IMR-90 (cell line): ENCODE measurements around the gene CYYR1. TPM values are rescaled to one million over a fixed set of nuclear protein-coding genes. Genes with fewer than 3 reads are reported as not detected.

Experiments used
- ATAC-seq: fragments of 200-7000 bp; cut with Tn5 transposase; 2 replicates; pipeline ENCODE4 v1.9.1; 2020; ENCODE audit warnings: low read depth, mild to moderate bottlenecking, moderate library complexity
- BruUV-seq: library from RNA; stranded (reverse); fragments of 400-500 nt; replicated peaks from 2 replicates; lab custom pipeline; 2021; lab: Mats Ljungman, UMichigan
- CTCF ChIA-PET: fragments of 300-600 bp; formaldehyde crosslinking; extraction: SDS; loops from one replicate; lab custom pipeline; 2021; ENCODE audit warnings: antibody characterized with exemption; lab: Yijun Ruan, JAX
- POLR2A ChIA-PET: fragments of 300-600 bp; sonication (Branson Sonifier 250); formaldehyde crosslinking; loops from one replicate; lab custom pipeline; 2022; ENCODE audit warnings: antibody characterized with exemption; ENCODE audit not compliant: unreplicated experiment; lab: Charles Lee
- DNase-seq: peaks from one replicate; pipeline ENCODE4 v3.0.0; 2013
- H2AFZ ChIP-seq: replicated peaks from 2 replicates; pipeline ENCODE3; 2013; ENCODE audit warnings: low read length, mild to moderate bottlenecking; ENCODE audit not compliant: poor library complexity
- H2AK5ac ChIP-seq: 2 replicates; pipeline ENCODE4 v1.6.1; 2013; ENCODE audit warnings: low read depth, low read length, inconsistent platforms
- H2AK9ac ChIP-seq: replicated peaks from 2 replicates; pipeline ENCODE3; 2013; ENCODE audit warnings: mild to moderate bottlenecking, low read depth, low read length, moderate library complexity; ENCODE audit not compliant: poor library complexity
- H2BK120ac ChIP-seq: 2 replicates; pipeline ENCODE4 v1.6.1; 2013; ENCODE audit warnings: low read depth, low read length, inconsistent platforms
- H2BK15ac ChIP-seq: 3 replicates; pipeline ENCODE4 v1.6.1; 2013; ENCODE audit warnings: low read depth, low read length, inconsistent platforms
- H2BK20ac ChIP-seq: 2 replicates; pipeline ENCODE4 v1.6.1; 2013; ENCODE audit warnings: low read depth, mild to moderate bottlenecking, inconsistent platforms, low read length, moderate library complexity
- H2BK5ac ChIP-seq: 2 replicates; pipeline ENCODE4 v1.6.1; 2013; ENCODE audit warnings: mild to moderate bottlenecking, low read depth, low read length, inconsistent platforms; ENCODE audit not compliant: poor library complexity, severe bottlenecking
- H3K14ac ChIP-seq: replicated peaks from 2 replicates; pipeline ENCODE4 v1.6.1; 2013; ENCODE audit warnings: low read depth, low read length, inconsistent platforms
- H3K18ac ChIP-seq: 2 replicates; pipeline ENCODE4 v1.6.1; 2013; ENCODE audit warnings: low read depth, low read length, control low read depth
- H3K23ac ChIP-seq: 2 replicates; pipeline ENCODE4 v1.6.1; 2013; ENCODE audit warnings: low read depth, low read length, inconsistent platforms
- H3K27ac ChIP-seq: 2 replicates; pipeline ENCODE4 v1.5.1; 2013; ENCODE audit warnings: mild to moderate bottlenecking, control low read depth, low read length; ENCODE audit not compliant: insufficient read depth
- H3K27me3 ChIP-seq: 2 replicates; pipeline ENCODE4 v1.6.1; 2013; ENCODE audit warnings: low read length; ENCODE audit not compliant: control insufficient read depth, insufficient read depth
- H3K36me3 ChIP-seq: 2 replicates; pipeline ENCODE4 v1.6.1; 2013; ENCODE audit warnings: low read length, mixed read lengths; ENCODE audit not compliant: control insufficient read depth, insufficient read depth
- H3K4ac ChIP-seq: 2 replicates; pipeline ENCODE4 v1.6.1; 2013; ENCODE audit warnings: low read depth, low read length, inconsistent platforms
- H3K4me1 ChIP-seq: 2 replicates; pipeline ENCODE4 v1.6.1; 2013; ENCODE audit warnings: low read length, mixed read lengths; ENCODE audit not compliant: control insufficient read depth, insufficient read depth
- H3K4me2 ChIP-seq: 2 replicates; pipeline ENCODE4 v1.6.1; 2013; ENCODE audit warnings: low read depth, mild to moderate bottlenecking, control low read depth, low read length, moderate library complexity
- H3K4me3 ChIP-seq: 2 replicates; pipeline ENCODE4 v1.5.1; 2013; ENCODE audit warnings: low read depth, mild to moderate bottlenecking, control low read depth, low read length, moderate library complexity; ENCODE audit not compliant: insufficient read depth
- H3K56ac ChIP-seq: 2 replicates; pipeline ENCODE4 v1.6.1; 2013; ENCODE audit warnings: low read length, inconsistent platforms; ENCODE audit not compliant: insufficient read depth; ENCODE audit errors: extremely low read depth
- H3K79me1 ChIP-seq, 2 experiments: 2 replicates each; pipeline ENCODE4 v1.6.1; 2013; ENCODE audit warnings: low read length in 2 of 2, inconsistent platforms in 1 of 2, low read depth in 1 of 2
- H3K9ac ChIP-seq: 2 replicates; pipeline ENCODE4 v1.6.1; 2013; ENCODE audit warnings: low read depth, low read length, control low read depth
- H3K9me1 ChIP-seq: 2 replicates; pipeline ENCODE4 v1.6.1; 2013; ENCODE audit warnings: low read length, inconsistent platforms; ENCODE audit not compliant: insufficient read depth
- H3K9me3 ChIP-seq: 2 replicates; pipeline ENCODE4 v1.6.1; 2013; ENCODE audit warnings: low read length; ENCODE audit not compliant: control insufficient read depth, insufficient read depth
- H4K20me1 ChIP-seq: 2 replicates; pipeline ENCODE4 v1.6.1; 2013; ENCODE audit warnings: low read length, inconsistent platforms; ENCODE audit not compliant: insufficient read depth
- H4K5ac ChIP-seq: 2 replicates; pipeline ENCODE4 v1.6.1; 2013; ENCODE audit warnings: mild to moderate bottlenecking, low read depth, low read length, control low read depth
- H4K8ac ChIP-seq, 2 experiments: 2 replicates each; pipeline ENCODE4 v1.6.1; 2013; ENCODE audit warnings: low read depth in 2 of 2, low read length in 2 of 2, control low read depth in 1 of 2, inconsistent platforms in 1 of 2
- H4K91ac ChIP-seq: 2 replicates; pipeline ENCODE4 v1.6.1; 2013; ENCODE audit warnings: low read depth, low read length, inconsistent platforms; ENCODE audit not compliant: insufficient read depth
- BHLHE40 ChIP-seq: fragments of 150-350 bp; IDR thresholded peaks from 2 replicates; pipeline ENCODE4 v1.6.1; 2016; ENCODE audit warnings: mild to moderate bottlenecking, low read depth, low read length
- CEBPB ChIP-seq: IDR thresholded peaks from 2 replicates; pipeline ENCODE4 v1.6.1; 2012; ENCODE audit warnings: low read depth, low read length, improper control_type of control experiment
- CHD1 ChIP-seq: IDR thresholded peaks from 2 replicates; pipeline ENCODE4 v1.6.1; 2012; ENCODE audit warnings: low read depth, low read length, improper control_type of control experiment
- CTCF ChIP-seq: conservative IDR thresholded peaks from 2 replicates; pipeline ENCODE4 v1.5.1; 2012; ENCODE audit warnings: mild to moderate bottlenecking, low read depth, low read length, improper control_type of control experiment
- ELK1 ChIP-seq: fragments of 150-350 bp; IDR thresholded peaks from 2 replicates; pipeline ENCODE4 v1.6.1; 2016; ENCODE audit warnings: low read depth, mild to moderate bottlenecking, low read length, moderate library complexity, borderline replicate concordance
- FOS ChIP-seq: fragments of 150-350 bp; IDR thresholded peaks from 2 replicates; pipeline ENCODE4 v1.6.1; 2016; ENCODE audit warnings: low read depth, low read length
- MAFK ChIP-seq: IDR thresholded peaks from 2 replicates; pipeline ENCODE4 v1.6.1; 2012; ENCODE audit warnings: low read depth, low read length, improper control_type of control experiment
- NFE2L2 ChIP-seq: fragments of 150-350 bp; IDR thresholded peaks from 2 replicates; pipeline ENCODE4 v1.6.1; 2016; ENCODE audit warnings: low read depth, mild to moderate bottlenecking, low read length
- POLR2A ChIP-seq: IDR thresholded peaks from 2 replicates; pipeline ENCODE4 v1.6.1; 2012; ENCODE audit warnings: mild to moderate bottlenecking, low read depth, low read length
- RAD21 ChIP-seq: IDR thresholded peaks from 2 replicates; pipeline ENCODE4 v1.6.1; 2012; ENCODE audit warnings: low read length, improper control_type of control experiment
- RCOR1 ChIP-seq: IDR thresholded peaks from 2 replicates; pipeline ENCODE4 v1.6.1; 2012; ENCODE audit warnings: mild to moderate bottlenecking, low read length, improper control_type of control experiment; ENCODE audit not compliant: insufficient replicate concordance
- SMC3 ChIP-seq: fragments of 150-350 bp; IDR thresholded peaks from 2 replicates; pipeline ENCODE4 v1.6.1; 2016; ENCODE audit warnings: low read depth, mild to moderate bottlenecking, antibody characterized with exemption, low read length, moderate library complexity
- WGBS, 2 experiments: methylation state at CpG; one replicate each; pipeline versions ENCODE4 v1.1.5 to v1.1.7; 2013; ENCODE audit warnings: missing lambda C conversion rate in 2 of 2; ENCODE audit not compliant: insufficient read length in 1 of 2; ENCODE audit errors: extremely low coverage in 2 of 2; 5-methylcytosine and 5-hydroxymethylcytosine counted together
- dilution Hi-C: fragments of 300-500 bp; cut with HindIII; formaldehyde crosslinking; loops from one replicate; pipeline ENCODE4 v1.14.3; 2018; ENCODE audit warnings: low sequenced_read_pairs; ENCODE audit not compliant: unreplicated experiment
- in situ Hi-C: fragments of 300-500 bp; cut with MboI; formaldehyde crosslinking; loops from 3 replicates; pipeline ENCODE4 v1.14.3; 2019; ENCODE audit warnings: low sequenced_read_pairs, inconsistent platforms, mixed read lengths
- intact Hi-C: fragments of 100-400 bp; cut with micrococcal nuclease; formaldehyde crosslinking; loops from 2 replicates; pipeline ENCODE4 v1.10.0; 2022
- polyA plus RNA-seq, 3 experiments: library from polyadenylated mRNA; depleted of rRNA; stranded (reverse); fragments of >200 nt; gene quantifications; 2 replicates each; pipeline ENCODE4 v1.2.3, GENCODE V29; 2012; ENCODE audit warnings: low replicate concordance in 1 of 3
- total RNA-seq: library from RNA; depleted of rRNA; stranded (reverse); fragments of >200 nt; gene quantifications from 2 replicates; pipeline ENCODE4 v1.2.3, GENCODE V29; 2012

The CYYR1 gene
- total and polyA plus RNA-seq, 2 of the 4 experiments (the other 2 are of a cell fraction), result not detected

- H3K4ac ChIP-seq, result no peak overlapping the region
- no peaks in the 10 kb centered on the region for H3K9me1 ChIP-seq
- no peaks in the 10 kb centered on the region for H4K20me1 ChIP-seq
- dilution Hi-C loops, result no loop called here
- H3K4me1 ChIP-seq, result no peaks in the 10 kb centered on the region
- no peaks in the 10 kb centered on the region for H3K79me1 ChIP-seq
- intact Hi-C loops, result no loop called here
- no peak overlapping the region for H4K91ac ChIP-seq
- H3K36me3 ChIP-seq, result no peaks in the 10 kb centered on the region
- no peak overlapping the region for H2BK120ac ChIP-seq
- ChIA-PET POLR2A (no interaction called here), CTCF (no interaction called here)
- H2AK5ac ChIP-seq, result no peak overlapping the region
- ATAC-seq, result no peak
- H4K8ac ChIP-seq, result no peak overlapping the region
- H2AK9ac ChIP-seq, result no peak overlapping the region
- no peak overlapping the region for H4K5ac ChIP-seq
- no peak overlapping the region for H2BK5ac ChIP-seq
- H3K4me2 ChIP-seq, result no peak overlapping the region
- H3K14ac ChIP-seq, result no peak overlapping the region
- TF ChIP-seq SMC3 (no peak), RCOR1 (no peak), BHLHE40 (no peak), ELK1 (no peak), CEBPB (no peak), MAFK (no peak), CTCF (no peak), POLR2A (no peak), CHD1 (no peak), NFE2L2 (no peak), RAD21 (no peak), FOS (no peak)
- H3K56ac ChIP-seq, result no peak overlapping the region
- in situ Hi-C loops, result no loop called here
- H3K9me3 ChIP-seq, result no peaks in the 10 kb centered on the region
- H2BK15ac ChIP-seq, result no peak overlapping the region
- no peak overlapping the region for H2AFZ ChIP-seq
- DNase-seq, result no peak
- no peak overlapping the region for H3K18ac ChIP-seq
- no peak overlapping the region for H3K4me3 ChIP-seq
- no peaks in the 10 kb centered on the region for H3K27me3 ChIP-seq
- H2BK20ac ChIP-seq, result no peak overlapping the region
- no peak overlapping the region for H3K9ac ChIP-seq
- H3K27ac ChIP-seq, result no peak overlapping the region
- no TSS peak for BruUV-seq
- WGBS, 2 experiments, result no CpG with 5 or more reads among the region's 2 CpGs
- H3K23ac ChIP-seq, result no peak overlapping the region
Measured at GRCh38 chr21:26508903-26509302, 64.2 kb downstream of the CYYR1 start.
